ENCODE data around the gene CARD11. TPM values are rescaled to one million over a fixed set of nuclear protein-coding genes. Genes with fewer than 3 reads are reported as not detected.
A peak's percentile ranks its signal among the peaks of the same experiment; 100 is the strongest.

The CARD11 gene
- total RNA-seq, 1 donor from 2014 or later, result 0.32 TPM

DNA sequence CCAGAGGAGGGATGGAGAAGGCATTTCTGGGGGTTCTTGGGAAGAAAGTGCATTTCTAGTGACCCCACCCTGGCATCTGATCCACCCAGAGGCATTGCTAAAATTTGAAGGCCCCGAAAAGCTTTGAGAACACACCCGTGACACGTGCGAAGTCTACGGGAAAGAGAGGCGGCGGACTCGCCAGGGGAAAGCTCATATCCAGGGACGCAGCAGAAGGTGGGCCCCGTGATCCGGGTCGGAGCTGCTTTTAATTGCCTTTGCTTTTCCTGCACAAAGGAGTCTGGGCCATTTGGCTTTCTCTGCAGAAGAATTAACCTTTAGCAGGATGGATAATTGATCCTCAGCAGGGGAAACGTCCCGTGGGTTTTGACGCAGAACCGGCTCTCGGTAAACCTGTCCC lies 50.3 kb downstream of the CARD11 start:
- intact Hi-C loops (cut with DNase I), result no loop called here
- no peak for DNase-seq (ENCODE audit: low spot score)

- DNase-seq (ENCODE audit: low spot score), result no peak
- intact Hi-C loops (cut with DNase I), result no loop called here
Observed at GRCh38 chr7:2990949-2991470, 52.7 kb downstream of the CARD11 start.

DNA sequence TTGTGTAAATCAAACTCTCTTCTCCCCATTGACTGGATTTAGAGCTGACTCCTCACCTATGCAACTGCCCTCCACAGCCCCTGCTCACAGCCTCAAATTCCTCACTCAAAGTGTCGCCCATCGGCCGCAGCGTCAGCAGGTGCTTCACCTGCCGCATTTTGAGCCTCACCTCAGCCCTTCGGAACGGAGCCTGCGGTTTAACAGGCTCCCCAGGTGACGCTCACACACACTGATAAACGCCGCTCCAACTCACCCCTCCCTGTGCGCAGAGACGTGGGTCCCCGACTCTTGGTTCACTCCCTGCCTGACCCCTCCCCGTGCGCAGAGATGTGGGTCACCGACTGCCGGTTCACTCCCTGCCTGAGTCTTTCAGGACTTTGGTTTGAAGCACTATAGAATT lies 57.1 kb downstream of the CARD11 start:
- peak; percentile 38 for DNase-seq (ENCODE audit: low spot score)
- intact Hi-C loops (cut with DNase I), result no loop called here

GRCh38 chr7:2985866-2986265 lies 57.8 kb downstream of the CARD11 start:
- intact Hi-C loops (cut with DNase I), result no loop called here
- peak; percentile 22 for DNase-seq (ENCODE audit: low spot score)

GRCh38 chr7:2984091-2984490 lies 59.6 kb downstream of the CARD11 start:
- intact Hi-C loops (cut with DNase I), result no loop called here
- DNase-seq (ENCODE audit: low spot score), result no peak

GRCh38 chr7:2983586-2983985 lies 60.1 kb downstream of the CARD11 start:
- no peak for DNase-seq (ENCODE audit: low spot score)
- intact Hi-C loops (cut with DNase I), result no loop called here

- no peak for DNase-seq (ENCODE audit: low spot score)
- intact Hi-C loops (cut with DNase I), result no loop called here
Observed at GRCh38 chr7:2982831-2983230, 60.8 kb downstream of the CARD11 start.

- no peak for DNase-seq (ENCODE audit: low spot score)
- intact Hi-C loops (cut with DNase I), result no loop called here
Observed at GRCh38 chr7:2982401-2982800, 61.3 kb downstream of the CARD11 start.

GRCh38 chr7:2981103-2981480 lies 62.6 kb downstream of the CARD11 start:
- intact Hi-C loops (cut with DNase I), result no loop called here

DNA sequence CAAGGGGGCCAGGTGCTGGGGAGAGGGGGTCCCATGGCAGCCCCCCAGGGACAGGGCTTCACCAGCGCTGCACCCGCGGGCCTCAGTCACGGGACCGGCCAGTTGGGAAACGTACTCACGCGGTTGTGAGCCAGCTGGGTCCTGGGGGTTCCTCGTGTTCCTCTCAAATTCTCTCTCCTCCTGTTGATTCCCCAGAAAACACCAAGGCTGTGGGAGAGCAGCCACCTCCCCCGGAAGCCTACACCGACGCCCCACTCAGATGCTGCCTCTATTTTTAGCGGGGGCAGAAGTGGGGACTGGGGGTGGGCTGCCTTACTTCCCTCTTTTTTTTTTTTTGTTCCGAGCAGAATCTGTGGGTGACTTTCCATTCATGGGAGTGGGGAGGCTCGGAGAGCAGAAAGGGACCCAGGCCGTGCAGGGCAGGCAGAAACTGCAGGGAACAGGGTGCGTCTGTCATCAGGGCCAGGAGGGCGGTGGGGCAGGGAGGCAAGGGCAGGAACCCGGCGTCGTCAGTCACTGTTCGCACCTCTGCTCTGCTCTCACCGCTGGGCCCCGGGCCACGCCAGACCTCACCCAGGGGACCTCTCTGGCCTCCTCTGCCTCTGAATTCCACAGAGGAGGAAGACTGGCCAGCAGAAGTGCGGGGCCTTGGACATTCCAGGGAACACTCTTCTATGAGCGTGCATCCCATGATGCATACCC lies 63.1 kb downstream of the CARD11 start:
- DNase-seq (ENCODE audit: low spot score), result no peak
- intact Hi-C loops (cut with DNase I), result no loop called here

More at GRCh38 chr7:2981103-2981480, 62.6 kb downstream of the CARD11 start:
- DNase-seq (ENCODE audit: low spot score), result no peak

GRCh38 chr7:2979951-2980350 lies 63.7 kb downstream of the CARD11 start:
- intact Hi-C loops (cut with DNase I), result loop anchor here (10.0 kb wide), 1 partner anchor 55 kb away; no protein-coding TSS in a partner anchor
- DNase-seq (ENCODE audit: low spot score), result no peak

- no peak for DNase-seq (ENCODE audit: low spot score)
- intact Hi-C loops (cut with DNase I), result loop anchor here (10.0 kb wide), 1 partner anchor 56 kb away; no protein-coding TSS in a partner anchor
Observed at GRCh38 chr7:2979201-2979631, 64.5 kb downstream of the CARD11 start.

DNA sequence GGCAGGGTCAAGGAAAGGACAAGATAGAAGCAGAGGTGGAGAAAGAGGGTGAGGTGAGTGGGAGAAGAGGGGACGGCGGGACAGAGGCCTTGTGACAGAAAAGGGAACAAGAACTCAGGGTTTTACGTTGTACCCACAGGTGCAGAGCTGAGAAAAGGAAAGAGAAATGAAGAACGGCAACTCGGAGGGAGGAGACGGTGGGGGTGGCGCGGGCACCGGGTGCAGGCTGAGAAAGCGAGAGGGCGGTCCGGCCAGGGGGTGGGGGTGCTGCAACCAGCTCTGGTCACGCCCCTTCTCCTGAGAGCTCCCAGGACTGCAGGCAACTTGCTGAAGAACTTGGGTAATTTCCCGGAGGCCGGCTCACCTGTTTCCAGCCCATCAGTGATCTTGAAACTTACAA lies 65.3 kb downstream of the CARD11 start:
- intact Hi-C loops (cut with DNase I), result loop anchor here (10.0 kb wide), 1 partner anchor 56 kb away; no protein-coding TSS in a partner anchor
- DNase-seq (ENCODE audit: low spot score), result no peak

GRCh38 chr7:2975821-2976371 lies 67.8 kb downstream of the CARD11 start:
- no peak for DNase-seq (ENCODE audit: low spot score)
- intact Hi-C loops (cut with DNase I), result loop anchor here (10.0 kb wide), 1 partner anchor 59 kb away; no protein-coding TSS in a partner anchor

DNA sequence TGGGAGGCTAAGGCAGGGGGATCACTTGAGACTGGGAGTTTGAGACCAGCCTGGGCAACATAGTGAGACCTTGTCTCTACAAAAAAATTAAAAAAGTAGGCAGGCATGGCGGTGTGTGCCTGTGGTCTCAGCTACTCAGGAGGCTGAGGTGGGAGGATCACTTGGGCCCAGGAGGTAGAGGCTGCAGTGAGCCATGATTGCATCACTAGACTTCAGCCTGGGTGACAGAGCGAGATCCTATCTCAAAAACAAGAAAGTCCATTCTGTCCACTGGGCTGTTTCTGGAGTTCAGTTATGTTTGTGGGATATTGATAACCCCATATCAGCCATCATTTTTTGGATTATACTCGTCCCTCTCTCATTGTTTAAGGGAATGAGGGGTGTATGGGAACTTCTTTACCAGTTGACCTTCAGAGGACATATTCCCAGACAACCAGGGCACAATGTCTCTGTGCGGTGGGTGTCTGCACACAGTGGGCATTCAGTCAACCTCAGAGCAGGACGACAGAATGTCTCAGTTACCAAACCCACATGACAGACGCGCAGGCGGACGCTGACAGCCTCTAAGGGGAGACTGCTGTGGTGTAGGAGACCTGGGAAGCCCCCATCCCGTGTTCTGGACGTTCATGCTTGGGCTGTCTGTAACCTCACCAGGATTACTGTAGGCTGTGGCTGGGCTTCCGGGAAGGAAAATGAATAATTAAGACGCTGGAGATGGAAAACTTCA lies 69.4 kb downstream of the CARD11 start:
- intact Hi-C loops (cut with DNase I), result loop anchor here (10.0 kb wide), 1 partner anchor 61 kb away; no protein-coding TSS in a partner anchor
- peak; percentile 15 for DNase-seq (ENCODE audit: low spot score)

DNA sequence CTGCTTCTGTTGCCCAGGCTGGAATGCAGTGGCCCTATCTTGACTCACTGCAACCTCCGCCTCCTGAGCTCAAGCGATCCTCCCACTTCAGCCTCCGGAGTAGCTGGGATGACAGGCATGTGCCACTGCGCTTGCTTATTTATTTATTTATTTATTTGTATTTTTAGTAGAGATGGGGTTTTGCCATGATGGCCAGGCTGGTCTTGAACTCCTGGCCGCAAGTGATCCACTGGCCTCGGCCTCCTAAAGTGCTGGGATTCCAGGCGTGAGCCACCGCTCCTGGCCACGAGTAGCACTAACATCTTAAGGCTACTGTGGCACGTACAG lies 70.9 kb downstream of the CARD11 start:
- intact Hi-C loops (cut with DNase I), result loop anchor here (10.0 kb wide), 1 partner anchor 62 kb away; no protein-coding TSS in a partner anchor

GRCh38 chr7:2971914-2972834 lies 71.5 kb downstream of the CARD11 start:
- DNase-seq (ENCODE audit: low spot score), result peak; percentile 17
- intact Hi-C loops (cut with DNase I), result loop anchor here (10.0 kb wide), 1 partner anchor 63 kb away; no protein-coding TSS in a partner anchor

More for the DNA sequence above, 70.9 kb downstream of the CARD11 start:
- peak; percentile 22 for DNase-seq (ENCODE audit: low spot score)

- intact Hi-C loops (cut with DNase I), result loop anchor here (10.0 kb wide), 1 partner anchor 64 kb away; no protein-coding TSS in a partner anchor
- peak; percentile 9 for DNase-seq (ENCODE audit: low spot score)
Observed at GRCh38 chr7:2970861-2971260, 72.8 kb downstream of the CARD11 start.

DNA sequence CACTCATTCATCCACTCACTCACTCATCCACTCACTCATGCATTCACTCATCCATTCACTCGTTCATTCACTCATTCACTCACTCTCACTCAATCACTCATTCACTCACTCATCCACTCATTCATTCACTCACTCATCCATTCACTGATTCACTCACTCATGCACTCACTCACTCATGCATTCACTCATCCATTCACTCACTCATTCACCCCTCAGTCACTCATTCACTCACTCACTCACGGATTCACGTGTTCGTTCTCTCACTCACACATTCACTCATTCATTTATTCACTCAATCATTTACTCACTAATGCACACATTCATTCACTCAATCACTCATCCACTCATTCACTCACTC lies 73.4 kb downstream of the CARD11 start:
- no peak for DNase-seq (ENCODE audit: low spot score)
- intact Hi-C loops (cut with DNase I), result loop anchor here (10.0 kb wide), 1 partner anchor 65 kb away; no protein-coding TSS in a partner anchor
